HEK293 (cell line): ENCODE results near the gene RNF181.

Experiments
- CTCF ChIA-PET: fragments of 350-600 bp; formaldehyde crosslinking; extraction: SDS; loops from one replicate; lab custom pipeline; 2021; ENCODE audit warnings: antibody characterized with exemption; lab: Yijun Ruan, JAX
- POLR2A ChIA-PET: fragments of 300-600 bp; formaldehyde crosslinking; extraction: SDS; loops from one replicate; lab custom pipeline; 2020; ENCODE audit warnings: antibody characterized with exemption, inconsistent platforms; lab: Yijun Ruan, JAX
- H3K27ac ChIP-seq: fragments of 200-500 bp; sonication (Bioruptor generic); 2 replicates; pipeline ENCODE4 v1.5.1; 2014; ENCODE audit warnings: low read depth, low read length, control low read depth, inconsistent platforms; ENCODE audit errors: extremely low read depth
- H3K36me3 ChIP-seq, 2 experiments: fragments of 200-500 bp in 1 of 2; sonication (Bioruptor generic) in 1 of 2; 1 replicate in 1 of 2; 2 replicates in 1 of 2; pipeline ENCODE4 v1.5.1; 2014 to 2017; ENCODE audit warnings: inconsistent platforms in 2 of 2, low read length in 2 of 2; ENCODE audit not compliant: control insufficient read depth in 2 of 2, insufficient read depth in 1 of 2
- H3K4me1 ChIP-seq: fragments of 200-500 bp; sonication (Bioruptor generic); 2 replicates; pipeline ENCODE4 v1.5.1; 2014; ENCODE audit warnings: mild to moderate bottlenecking, low read length, inconsistent platforms; ENCODE audit not compliant: control insufficient read depth, insufficient read depth
- H3K4me3 ChIP-seq: 2 replicates; pipeline ENCODE4 v1.5.1; 2011; ENCODE audit warnings: low read depth, mild to moderate bottlenecking, control low read depth, low read length, moderate library complexity
- H3K9me3 ChIP-seq: fragments of 200-500 bp; sonication (Bioruptor generic); 2 replicates; pipeline ENCODE4 v1.5.1; 2014; ENCODE audit warnings: low read depth, low read length, inconsistent platforms; ENCODE audit not compliant: control insufficient read depth, insufficient read depth
- ATF2 ChIP-seq: fragments of 450-650 bp; formaldehyde crosslinking; IDR thresholded peaks from 2 replicates; pipeline ENCODE4 v1.5.1; 2016; ENCODE audit warnings: missing biosample characterization, missing genetic modification characterization, low read depth
- HIC1 ChIP-seq: fragments of 450-650 bp; formaldehyde crosslinking; IDR thresholded peaks from 2 replicates; pipeline ENCODE4 v1.5.1; 2016; ENCODE audit warnings: missing biosample characterization, missing genetic modification characterization
- PRDM10 ChIP-seq: fragments of 450-650 bp; formaldehyde crosslinking; IDR thresholded peaks from 2 replicates; pipeline ENCODE4 v1.5.1; 2016; ENCODE audit warnings: missing biosample characterization, missing genetic modification characterization
- PRDM6 ChIP-seq: fragments of 450-650 bp; formaldehyde crosslinking; IDR thresholded peaks from 2 replicates; pipeline ENCODE4 v1.5.1; 2017; ENCODE audit warnings: missing biosample characterization, missing genetic modification characterization
- REST ChIP-seq: fragments of 450-650 bp; formaldehyde crosslinking; IDR thresholded peaks from 2 replicates; pipeline ENCODE4 v1.5.1; 2016; ENCODE audit warnings: missing biosample characterization, missing genetic modification characterization
- ZBTB21 ChIP-seq: fragments of 450-650 bp; formaldehyde crosslinking; IDR thresholded peaks from 2 replicates; pipeline ENCODE4 v1.5.1; 2017; ENCODE audit warnings: missing biosample characterization, missing genetic modification characterization
- ZNF175 ChIP-seq: fragments of 450-650 bp; formaldehyde crosslinking; IDR thresholded peaks from 2 replicates; pipeline ENCODE4 v1.5.1; 2016; ENCODE audit warnings: missing biosample characterization, missing genetic modification characterization
- ZNF202 ChIP-seq: fragments of 450-650 bp; formaldehyde crosslinking; IDR thresholded peaks from 2 replicates; pipeline ENCODE4 v1.5.1; 2016; ENCODE audit warnings: missing biosample characterization, missing genetic modification characterization, borderline replicate concordance
- ZNF23 ChIP-seq: fragments of 450-650 bp; formaldehyde crosslinking; IDR thresholded peaks from 2 replicates; pipeline ENCODE4 v1.5.1; 2016; ENCODE audit warnings: missing biosample characterization, missing genetic modification characterization, borderline replicate concordance
- ZNF514 ChIP-seq: fragments of 450-650 bp; formaldehyde crosslinking; IDR thresholded peaks from 2 replicates; pipeline ENCODE4 v1.5.1; 2016; ENCODE audit warnings: missing biosample characterization, missing genetic modification characterization
- ZNF571 ChIP-seq: fragments of 450-650 bp; formaldehyde crosslinking; IDR thresholded peaks from 2 replicates; pipeline ENCODE4 v1.5.0; 2017; ENCODE audit warnings: missing biosample characterization, missing genetic modification characterization
- ZNF596 ChIP-seq: fragments of 450-650 bp; IDR thresholded peaks from 2 replicates; pipeline ENCODE4 v1.5.0; 2018; ENCODE audit warnings: missing biosample characterization, mild to moderate bottlenecking, missing genetic modification characterization, moderate library complexity
- ZSCAN16 ChIP-seq: fragments of 450-650 bp; formaldehyde crosslinking; IDR thresholded peaks from 2 replicates; pipeline ENCODE4 v1.5.1; 2016; ENCODE audit warnings: missing biosample characterization, missing genetic modification characterization
- ZSCAN5A ChIP-seq: fragments of 450-650 bp; formaldehyde crosslinking; IDR thresholded peaks from 2 replicates; pipeline ENCODE4 v1.5.1; 2016; ENCODE audit warnings: missing biosample characterization, missing genetic modification characterization

RNF181 gene

GRCh38 chr2:85635636-85636035, 40.1 kb downstream of the RNF181 start:
- CTCF ChIA-PET, result interaction anchor here (0.9 to 3.3 kb wide), 14 partner anchors 8 to 178 kb away, joined by 3 to 37 read pairs (median 12); no protein-coding TSS in a partner anchor
- H3K4me3 ChIP-seq, result no peak overlapping the region
- no peaks in the 10 kb centered on the region for H3K9me3 ChIP-seq
- no peaks in the 10 kb centered on the region for H3K4me1 ChIP-seq
- no peak overlapping the region for H3K27ac ChIP-seq
- POLR2A ChIA-PET, result interaction anchor here (2.3 kb wide), 1 partner anchor 96 kb away, joined by 9 read pairs; the partner anchor contains the start of gene MAT2A
- TF ChIP-seq ZNF175 (tag by site-specific recombination) (no peak), ZNF571 (tag by site-specific recombination) (no peak), ZNF514 (no peak)
- TF ChIP-seq, all 188 proteins: peak for 0
- peaks cover 92 to 93% of the 10 kb centered on the region in 2 experiments for H3K36me3 ChIP-seq

GRCh38 chr2:85642725-85643124, 47.2 kb downstream of the RNF181 start:
- no peak overlapping the region for H3K27ac ChIP-seq
- no peaks in the 10 kb centered on the region for H3K4me1 ChIP-seq
- no peak overlapping the region for H3K4me3 ChIP-seq
- ChIA-PET CTCF (interaction anchor here (0.6 to 1.5 kb wide), 4 partner anchors 8 to 171 kb away, joined by 3 to 6 read pairs (median 4); no protein-coding TSS in a partner anchor), POLR2A (interaction anchor here (0.6 to 0.7 kb wide), 2 partner anchors 174 to 212 kb away, joined by 3 to 4 read pairs; no protein-coding TSS in a partner anchor)
- no peaks in the 10 kb centered on the region for H3K9me3 ChIP-seq
- no peak for TF ChIP-seq PRDM6 (tag by site-specific recombination)
- no peak for TF ChIP-seq ZNF596
- no peak for TF ChIP-seq ZNF202 (tag by site-specific recombination)
- peaks cover 93 to 96% of the 10 kb centered on the region in 2 experiments for H3K36me3 ChIP-seq

GRCh38 chr2:85644909-85645308, 49.4 kb downstream of the RNF181 start:
- peaks cover 82 to 97% of the 10 kb centered on the region in 2 experiments for H3K36me3 ChIP-seq
- ChIA-PET POLR2A (interaction anchor here (0.7 to 1.3 kb wide), 2 partner anchors 39 to 466 kb away, joined by 3 read pairs; no protein-coding TSS in a partner anchor), CTCF (interaction anchor here (2.2 kb wide), 1 partner anchor 8 kb away, joined by 12 read pairs; no protein-coding TSS in a partner anchor)
- no peaks in the 10 kb centered on the region for H3K9me3 ChIP-seq
- no peak overlapping the region for H3K27ac ChIP-seq
- no peaks in the 10 kb centered on the region for H3K4me1 ChIP-seq
- H3K4me3 ChIP-seq, result no peak overlapping the region
- TF ChIP-seq HIC1 (tag by site-specific recombination) (no peak), ATF2 (tag by site-specific recombination) (no peak), ZSCAN16 (no peak), ZSCAN5A (tag by site-specific recombination) (no peak), PRDM10 (tag by site-specific recombination) (no peak), REST (tag by site-specific recombination) (no peak), ZBTB21 (no peak), ZNF23 (tag by site-specific recombination) (no peak)
